Peyer's patch (tissue), 4 donors: ENCODE results near the gene ESPN.
"Not testable (repeated sequence)": the region's sequence is repeated elsewhere in the genome, so short reads cannot be mapped to it uniquely, and the experiment has no call there.

Source experiments
- POLR2A ChIP-seq, 2 donors: fragments of 450-650 bp; IDR thresholded peaks; one replicate each; pipeline ENCODE4 v1.5.1; 2017; ENCODE audit warnings: antibody characterized with exemption in 2 of 2, mild to moderate bottlenecking in 2 of 2, moderate library complexity in 2 of 2
- TF ChIP-seq, protein P1 (sequence below), 6 experiments: fragments of 450-650 bp in 4 of 6; fragments of 200-600 bp in 2 of 6; sonication (generic) in 1 of 6; IDR thresholded peaks; one replicate each; pipeline ENCODE4 v1.5.1; 2017 to 2019; ENCODE audit warnings: antibody characterized with exemption in 6 of 6, mild to moderate bottlenecking in 3 of 6, moderate library complexity in 1 of 6

DNA sequence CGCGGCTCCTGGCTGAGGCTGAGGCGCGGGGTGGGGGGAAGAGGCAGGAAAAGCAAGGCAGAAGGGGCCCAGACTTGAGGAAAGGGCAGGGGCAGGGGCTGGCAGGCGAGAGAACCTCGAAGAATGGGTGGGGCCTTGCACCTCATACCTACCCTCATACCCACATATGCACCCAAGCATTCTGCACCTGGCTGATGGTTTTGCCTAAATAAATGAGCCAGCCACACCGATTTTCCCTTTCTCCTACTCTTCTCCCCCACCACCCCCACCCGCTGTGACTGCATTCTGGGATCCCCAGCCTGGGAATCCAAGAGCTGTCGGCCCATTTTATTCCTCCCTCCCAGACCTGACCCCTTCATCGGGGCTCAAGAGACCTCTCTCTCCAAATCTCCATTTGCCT is 25.9 kb downstream of the ESPN start:
- TF ChIP-seq, protein P1, sequence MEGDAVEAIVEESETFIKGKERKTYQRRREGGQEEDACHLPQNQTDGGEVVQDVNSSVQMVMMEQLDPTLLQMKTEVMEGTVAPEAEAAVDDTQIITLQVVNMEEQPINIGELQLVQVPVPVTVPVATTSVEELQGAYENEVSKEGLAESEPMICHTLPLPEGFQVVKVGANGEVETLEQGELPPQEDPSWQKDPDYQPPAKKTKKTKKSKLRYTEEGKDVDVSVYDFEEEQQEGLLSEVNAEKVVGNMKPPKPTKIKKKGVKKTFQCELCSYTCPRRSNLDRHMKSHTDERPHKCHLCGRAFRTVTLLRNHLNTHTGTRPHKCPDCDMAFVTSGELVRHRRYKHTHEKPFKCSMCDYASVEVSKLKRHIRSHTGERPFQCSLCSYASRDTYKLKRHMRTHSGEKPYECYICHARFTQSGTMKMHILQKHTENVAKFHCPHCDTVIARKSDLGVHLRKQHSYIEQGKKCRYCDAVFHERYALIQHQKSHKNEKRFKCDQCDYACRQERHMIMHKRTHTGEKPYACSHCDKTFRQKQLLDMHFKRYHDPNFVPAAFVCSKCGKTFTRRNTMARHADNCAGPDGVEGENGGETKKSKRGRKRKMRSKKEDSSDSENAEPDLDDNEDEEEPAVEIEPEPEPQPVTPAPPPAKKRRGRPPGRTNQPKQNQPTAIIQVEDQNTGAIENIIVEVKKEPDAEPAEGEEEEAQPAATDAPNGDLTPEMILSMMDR (IDR thresholded peaks at IDR 0.05) = not testable (repeated sequence)
- TF ChIP-seq POLR2A (IDR thresholded peaks at IDR 0.05) = not testable (repeated sequence)
